Limb (tissue), 2 donors: ENCODE results near the gene PPP2R2B.
"Not testable (repeated sequence)": the region's sequence is repeated elsewhere in the genome, so short reads cannot be mapped to it uniquely, and the experiment has no call there.

Experiments
- DNase-seq, 2 donors: peaks; one replicate each; pipeline ENCODE4 v3.0.0-alpha.2; 2016; ENCODE audit errors: extremely low spot score in 2 of 2

The PPP2R2B gene

DNA sequence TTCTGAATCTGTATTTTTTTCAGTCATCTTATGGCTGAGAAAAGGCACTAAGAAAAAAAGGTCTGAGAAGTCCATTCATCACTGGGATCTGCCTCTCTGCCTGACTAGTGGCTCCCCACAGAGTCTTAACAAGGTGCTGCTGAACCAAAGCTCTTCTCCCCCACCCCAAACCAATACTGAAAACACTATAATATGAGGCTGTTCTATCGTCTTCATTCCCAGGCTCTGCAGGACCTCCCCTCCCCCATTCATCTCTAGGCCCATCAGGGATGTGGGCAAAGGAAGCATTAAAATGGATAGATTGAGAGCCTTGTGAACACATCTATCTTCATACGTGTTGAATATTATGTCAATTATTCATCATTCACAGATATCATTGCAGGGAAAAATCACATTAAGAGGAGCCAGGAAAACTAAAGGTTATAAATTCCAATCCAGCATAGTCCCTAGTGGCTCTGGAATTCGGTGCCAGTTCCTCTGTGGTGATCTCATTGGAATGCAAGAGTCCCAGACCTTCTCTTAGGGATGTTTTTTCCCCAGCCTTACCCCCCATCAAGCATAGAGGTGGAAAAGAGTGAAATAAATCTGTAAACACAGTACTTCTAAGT lies 318.2 kb downstream of the PPP2R2B start:
- DNase-seq, result no peak

DNA sequence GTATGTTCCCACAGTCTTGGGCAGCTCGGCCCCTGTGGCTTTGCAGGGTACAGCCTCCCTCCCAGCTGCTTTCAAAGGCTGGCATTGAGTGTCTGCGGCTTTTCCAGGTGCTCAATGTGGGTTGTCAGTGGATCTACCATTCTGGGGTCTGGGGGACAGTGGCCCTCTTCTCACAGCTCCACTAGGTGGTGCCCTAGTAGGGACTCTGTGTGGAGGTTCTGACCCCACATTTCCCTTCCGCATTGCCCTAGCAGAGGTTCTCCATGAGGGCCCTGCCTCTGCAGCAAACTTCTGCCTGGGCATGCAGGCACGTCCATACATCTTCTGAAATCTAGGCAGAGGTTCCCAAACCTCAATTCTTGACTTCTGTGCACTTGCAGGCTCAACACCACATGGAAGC lies 321.7 kb downstream of the PPP2R2B start:
- not testable (repeated sequence) for DNase-seq

DNA sequence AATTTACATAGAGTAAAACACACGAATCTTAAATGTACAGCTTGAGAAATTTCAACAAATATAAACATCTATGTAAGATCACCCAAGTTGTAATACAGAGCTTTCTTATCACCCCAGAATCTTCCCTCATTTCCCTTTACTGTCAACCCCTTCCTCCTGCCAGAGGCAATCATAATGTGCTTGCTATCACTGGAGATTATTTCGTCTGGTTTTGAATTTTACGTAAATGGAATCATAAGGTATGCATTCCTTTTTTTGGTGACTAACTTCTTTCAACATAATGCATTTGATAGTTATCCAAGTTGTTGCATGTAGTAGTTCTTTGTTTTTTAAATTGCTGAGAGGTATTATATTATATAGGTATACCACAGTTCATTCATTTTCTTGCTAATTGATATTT lies 325.1 kb downstream of the PPP2R2B start:
- DNase-seq, result no peak

DNA sequence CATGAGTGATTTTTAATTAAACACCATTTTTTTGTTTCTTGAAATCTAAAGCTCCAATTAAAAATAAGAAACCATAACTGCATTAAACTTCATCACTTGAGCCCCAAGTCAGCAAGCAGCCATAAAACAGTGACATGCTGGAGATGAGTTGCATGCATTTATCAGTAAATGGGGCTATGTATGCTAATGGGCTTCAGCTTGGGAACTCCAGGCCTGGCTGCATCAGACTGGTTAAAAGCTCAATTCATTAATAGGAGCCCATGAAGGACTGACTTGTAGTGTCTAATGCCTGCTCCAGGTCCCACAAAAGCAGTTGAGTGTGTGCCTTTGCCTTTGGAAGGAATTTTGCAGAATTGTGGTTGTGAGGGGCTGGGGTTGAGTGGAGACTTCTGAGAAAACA lies 328.9 kb downstream of the PPP2R2B start:
- DNase-seq, result no peak

DNA sequence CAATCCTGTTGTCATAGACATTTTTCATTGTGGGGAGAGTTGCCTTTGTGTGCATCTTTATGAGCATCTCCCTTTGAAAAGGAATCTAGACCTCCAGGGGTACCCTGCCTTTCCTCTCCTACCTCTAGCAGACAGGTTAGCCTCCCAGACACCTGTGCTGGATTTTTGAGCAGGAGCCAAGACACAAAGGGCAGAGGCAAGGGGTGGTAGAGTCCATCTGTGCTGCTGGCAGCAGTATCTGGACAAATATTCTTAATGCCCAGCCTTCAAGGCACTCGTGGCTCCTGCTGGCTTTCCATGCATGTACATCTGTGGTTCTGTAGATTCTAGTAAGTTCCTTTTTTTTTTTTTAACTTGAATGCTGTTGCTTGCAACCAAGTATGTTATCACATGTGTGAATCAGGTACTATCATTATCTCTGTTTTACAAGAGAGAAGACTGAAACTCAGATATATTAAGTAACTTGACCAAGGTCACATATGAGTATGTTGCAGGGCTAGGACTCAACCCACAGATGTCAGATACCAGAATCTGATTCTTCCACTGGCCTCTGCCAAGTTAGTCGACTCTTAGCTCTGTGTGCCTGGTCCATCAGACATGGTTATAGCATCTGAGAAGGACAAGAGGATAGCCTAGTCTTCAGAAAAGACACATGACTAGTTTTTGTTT lies 329.6 kb downstream of the PPP2R2B start:
- DNase-seq, result no peak

DNA sequence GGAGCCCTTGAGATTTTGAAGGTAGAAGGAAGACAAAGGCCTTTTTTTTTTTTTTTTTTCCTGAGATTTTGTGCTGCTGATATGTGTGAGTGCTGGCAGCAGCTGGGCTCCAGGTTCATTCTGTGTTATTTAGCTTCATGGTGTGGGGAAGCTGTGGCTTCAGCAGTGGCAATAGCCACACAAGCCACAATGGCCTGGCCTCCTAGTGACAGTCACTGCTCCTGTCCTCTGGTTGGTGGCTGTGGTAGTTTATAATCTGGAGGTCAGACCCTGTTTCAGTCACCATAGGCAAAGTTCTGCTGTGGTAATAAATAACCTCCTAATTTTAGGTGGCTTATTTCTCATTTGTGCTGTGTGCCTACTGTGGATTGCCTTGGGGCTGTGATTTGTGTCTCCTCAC lies 334.3 kb downstream of the PPP2R2B start:
- no peak for DNase-seq

DNA sequence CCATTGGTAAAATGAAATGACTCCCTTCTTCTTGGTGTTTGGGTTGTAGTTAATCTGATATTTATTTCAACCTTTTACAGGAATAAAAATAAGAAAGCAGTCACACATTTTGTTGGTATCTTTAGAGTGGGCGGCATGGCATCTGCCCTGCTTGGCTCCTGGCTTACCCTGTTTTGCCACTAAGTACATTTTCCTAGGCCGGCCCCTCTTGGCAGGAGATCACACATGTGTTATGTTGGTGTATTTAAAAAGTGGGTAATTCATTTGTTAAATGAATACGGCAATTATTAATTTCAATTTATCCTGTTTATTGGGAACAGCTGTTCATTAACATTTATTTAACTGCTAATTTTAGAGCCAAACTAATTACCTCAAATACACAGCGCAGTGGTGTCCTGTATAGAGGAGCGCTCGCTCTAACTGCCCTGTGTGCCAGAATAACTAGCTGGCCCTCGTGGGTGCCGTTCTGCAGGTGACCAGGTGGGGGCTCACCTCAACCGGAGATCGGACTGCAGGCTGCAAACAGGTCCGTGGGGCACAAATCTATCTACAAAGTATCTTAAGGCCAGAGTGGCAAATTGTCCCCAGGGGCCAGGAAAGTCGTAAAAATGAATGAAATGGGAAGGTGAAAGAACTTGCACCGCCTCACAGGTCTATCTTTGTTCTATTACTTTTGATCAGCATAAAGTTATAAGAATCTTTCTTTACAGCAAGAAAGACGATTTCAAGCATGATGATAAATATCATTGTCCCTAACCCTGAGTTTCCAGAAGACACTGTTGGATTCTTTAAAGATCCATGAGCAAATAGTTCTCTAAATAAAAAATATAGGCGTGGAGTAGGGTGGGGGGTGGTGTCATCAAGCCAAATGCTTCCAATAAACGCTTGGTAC lies 336.4 kb downstream of the PPP2R2B start:
- DNase-seq, result peak; percentile 36 to 86

DNA sequence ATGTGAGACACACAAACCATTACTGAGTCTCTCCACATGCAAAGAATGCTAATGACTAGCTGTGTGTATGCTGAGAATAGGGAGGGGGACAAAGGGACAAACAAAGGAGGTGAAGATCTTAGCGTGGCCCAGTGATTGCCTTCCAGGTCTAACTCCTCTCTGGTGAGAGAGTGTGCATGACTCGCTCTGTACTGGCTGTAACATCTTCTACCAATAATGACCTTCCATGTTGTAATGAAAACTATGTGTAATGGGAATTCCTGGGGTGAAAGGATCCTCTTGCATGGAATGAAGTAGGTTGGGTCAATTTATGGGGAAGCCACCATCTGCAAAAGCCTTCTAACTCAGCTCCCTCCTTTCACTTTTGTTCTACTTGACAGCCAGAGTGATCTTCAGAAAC lies 338.1 kb downstream of the PPP2R2B start:
- no peak for DNase-seq

DNA sequence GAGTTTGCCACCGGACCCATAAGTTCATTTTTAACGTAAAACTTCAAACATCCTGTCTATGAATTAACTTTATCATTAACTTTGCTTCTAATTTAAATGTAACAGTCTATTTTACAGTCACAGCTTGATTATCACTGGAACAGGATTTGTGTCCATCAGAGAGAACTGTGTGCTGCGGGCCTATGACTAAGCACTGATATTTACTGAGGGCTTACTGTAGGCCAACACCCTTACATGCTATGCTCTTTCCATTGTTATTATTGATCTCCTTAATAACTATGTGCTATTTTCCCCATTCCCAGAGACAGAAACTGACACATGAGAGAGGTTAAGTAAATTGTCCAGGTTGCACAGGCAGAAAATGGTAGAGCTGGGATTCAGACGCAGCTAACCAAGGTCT lies 338.6 kb downstream of the PPP2R2B start:
- DNase-seq, result no peak

DNA sequence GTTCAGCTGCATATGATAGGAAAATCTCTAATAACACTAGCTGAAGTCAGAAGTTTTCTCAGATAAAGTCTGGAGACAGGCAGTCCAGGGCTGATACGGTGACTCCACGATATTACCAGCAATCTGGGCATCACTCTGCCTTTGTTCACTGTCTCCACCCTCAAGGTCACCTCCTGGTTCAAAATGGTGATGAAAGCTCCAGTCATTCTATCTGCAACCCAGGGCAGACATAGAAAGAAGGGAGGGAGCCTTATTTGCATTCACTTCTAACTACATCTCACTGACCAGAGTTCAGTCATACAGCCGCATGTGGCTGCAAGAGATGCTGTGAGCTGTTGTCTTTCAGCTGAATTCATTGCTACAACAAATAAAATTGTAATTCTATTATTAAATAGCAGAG lies 340.1 kb downstream of the PPP2R2B start:
- DNase-seq, result no peak

DNA sequence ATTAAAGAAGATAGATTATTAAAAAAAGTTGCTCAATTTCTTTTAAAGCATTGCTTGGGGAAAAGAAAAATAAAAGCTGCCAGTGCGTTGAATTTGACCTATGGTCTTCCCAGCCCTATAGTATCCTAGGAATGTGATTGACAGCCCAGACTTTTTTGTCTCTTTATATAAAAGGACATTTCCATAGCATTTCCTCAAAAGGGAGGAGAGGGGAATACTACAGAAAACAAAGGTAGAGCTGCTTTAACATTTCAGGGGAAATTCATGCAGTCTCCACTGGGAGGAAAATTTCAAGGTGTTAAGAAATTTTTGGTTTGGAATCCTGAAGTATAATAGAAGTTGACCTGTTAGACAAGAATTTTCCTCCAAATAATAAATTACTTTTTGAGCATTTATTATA lies 344.7 kb downstream of the PPP2R2B start:
- no peak for DNase-seq

DNA sequence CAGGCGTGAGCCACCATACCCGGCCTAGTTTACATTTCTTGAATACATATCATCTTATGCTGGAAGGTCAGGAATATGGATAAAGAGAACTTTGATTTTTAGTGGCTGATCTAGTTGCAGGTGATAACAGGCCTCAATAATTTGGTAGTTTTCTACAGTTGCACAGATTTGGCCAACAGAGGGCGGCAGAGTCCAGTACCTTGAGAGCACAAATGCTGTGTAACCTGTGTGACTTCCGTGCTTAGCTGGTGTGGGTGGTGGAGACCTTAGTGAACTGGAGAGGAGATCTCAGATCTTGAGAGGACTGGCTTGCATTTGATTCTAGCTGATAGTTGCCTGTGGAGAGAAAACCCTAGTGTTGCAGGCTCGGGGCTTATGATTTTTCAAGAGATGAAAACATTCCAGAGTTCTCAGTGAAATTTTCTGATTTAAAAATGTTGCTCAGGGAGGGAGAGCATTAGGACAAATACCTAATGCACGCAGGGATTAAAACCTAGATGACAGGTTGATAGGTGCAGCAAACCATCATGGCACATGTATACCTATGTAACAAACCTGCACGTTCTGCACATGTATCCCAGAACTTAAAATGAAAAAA lies 345.2 kb downstream of the PPP2R2B start:
- DNase-seq, result peak; percentile 26 to 81
